Right lobe of liver (tissue), 6 donors: ENCODE measurements around the gene OR52M1. TPM values are rescaled to one million over a fixed set of nuclear protein-coding genes. Genes with fewer than 3 reads are reported as not detected.

Experiments used
- ATAC-seq, 4 donors: fragments of 200-7000 bp; cut with Tn5 transposase; one replicate each; pipeline ENCODE4 v1.9.1; 2020; ENCODE audit warnings: mild to moderate bottlenecking in 4 of 4, moderate library complexity in 4 of 4
- DNase-seq, 3 donors: peaks; one replicate each; pipeline ENCODE4 v3.0.0-alpha.2; 2020
- H3K27ac ChIP-seq, 3 donors: fragments of 200-600 bp; one replicate each; pipeline ENCODE4 v1.8.0; 2022
- H3K27me3 ChIP-seq, 2 donors: fragments of 200-600 bp; one replicate each; pipeline ENCODE4 v1.8.0; 2022
- H3K36me3 ChIP-seq, 4 donors: fragments of 200-600 bp; sonication (generic) in 1 of 4; one replicate each; pipeline versions ENCODE4 v1.5.1 to v1.8.0; 2017 to 2022; ENCODE audit warnings: control low read depth in 1 of 4
- H3K4me1 ChIP-seq, 4 donors: fragments of 200-600 bp; sonication (generic) in 1 of 4; one replicate each; pipeline versions ENCODE4 v1.5.1 to v1.8.0; 2017 to 2022; ENCODE audit warnings: control low read depth in 1 of 4
- H3K4me3 ChIP-seq, 3 donors: fragments of 200-600 bp; one replicate each; pipeline ENCODE4 v1.8.0; 2022
- H3K9me3 ChIP-seq, 4 donors: fragments of 200-600 bp; sonication (generic) in 1 of 4; one replicate each; pipeline versions ENCODE4 v1.5.1 to v1.8.0; 2017 to 2022; ENCODE audit warnings: control low read depth in 1 of 4
- POLR2A ChIP-seq: fragments of 450-650 bp; IDR thresholded peaks from one replicate; pipeline ENCODE4 v1.6.1; 2017; ENCODE audit warnings: antibody characterized with exemption, mild to moderate bottlenecking
- WGBS: methylation state at CpG from one replicate; pipeline ENCODE4 v1.1.6; 2018; ENCODE audit warnings: low coverage, low lambda C conversion rate; ENCODE audit not compliant: insufficient coverage; ENCODE audit errors: missing lambda C conversion rate; 5-methylcytosine and 5-hydroxymethylcytosine counted together
- intact Hi-C, 2 donors: fragments of 100-400 bp; cut with DNase I; formaldehyde crosslinking; loops; one replicate each; pipeline versions ENCODE4 v1.11.2 to v1.14.1; 2022
- total RNA-seq, 6 experiments: library from RNA; depleted of rRNA in 2 of 6; stranded (reverse); fragments of >200 nt in 2 of 6; fragmentation: NEBNext Ultra II Directional in 3 of 6; extraction: Animal tissue kit (Norgen Biotek cat#: 25700) in 3 of 6; gene quantifications; one replicate each; pipeline versions ENCODE4 v1.1.0 to v1.2.4, GENCODE V29; 2016 to 2023
- TF ChIP-seq, protein P1 (sequence below), 4 donors: fragments of 200-600 bp in 3 of 4; fragments of 450-650 bp in 1 of 4; IDR thresholded peaks; one replicate each; pipeline versions ENCODE4 v1.5.1 to v1.8.0; 2016 to 2022; ENCODE audit warnings: antibody characterized with exemption in 4 of 4, mild to moderate bottlenecking in 2 of 4
- donor health status: DM: no; HTN: yes; CAD: no.
- donor health status: DM: no; HTN: no; CAD: no.
- donor health status: DM: no; HTN: no; CAD: no.
- donor health status: DM: no; HTN: yes; CAD: no.
- donor health status: DM: no; HTN: yes; CAD: no.

The OR52M1 gene
- total RNA-seq, 6 experiments from 2014 or later = not detected

DNA sequence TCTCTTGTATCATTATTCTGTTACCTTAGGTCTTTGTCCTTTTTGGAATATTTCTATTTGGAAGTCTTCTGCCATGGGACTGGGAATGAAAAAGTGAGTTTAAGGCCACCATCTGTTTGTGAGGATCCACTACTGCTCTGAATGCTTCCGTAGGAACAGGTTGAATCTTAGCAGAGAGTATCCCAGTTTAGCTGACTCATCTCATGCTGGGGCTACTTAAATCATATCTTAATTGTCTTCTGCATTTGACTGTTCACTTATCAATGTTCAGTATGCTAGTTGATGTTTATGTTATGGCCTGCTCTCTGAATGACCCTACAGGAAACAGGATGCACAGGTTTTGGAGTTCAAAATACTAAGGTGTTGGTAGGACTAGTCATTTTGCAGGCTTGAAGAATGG, 35.1 kb downstream of the OR52M1 start:
- no peaks in the 10 kb centered on the region for H3K4me1 ChIP-seq
- WGBS = 50% methylated on average over 1 of the region's 1 CpG
- H3K27ac ChIP-seq = no peak overlapping the region
- no peak for ATAC-seq
- DNase-seq = no peak
- intact Hi-C loops = no loop called here
- H3K27me3 ChIP-seq = no peaks in the 10 kb centered on the region
- H3K4me3 ChIP-seq = no peak overlapping the region
- TF ChIP-seq, protein P1, sequence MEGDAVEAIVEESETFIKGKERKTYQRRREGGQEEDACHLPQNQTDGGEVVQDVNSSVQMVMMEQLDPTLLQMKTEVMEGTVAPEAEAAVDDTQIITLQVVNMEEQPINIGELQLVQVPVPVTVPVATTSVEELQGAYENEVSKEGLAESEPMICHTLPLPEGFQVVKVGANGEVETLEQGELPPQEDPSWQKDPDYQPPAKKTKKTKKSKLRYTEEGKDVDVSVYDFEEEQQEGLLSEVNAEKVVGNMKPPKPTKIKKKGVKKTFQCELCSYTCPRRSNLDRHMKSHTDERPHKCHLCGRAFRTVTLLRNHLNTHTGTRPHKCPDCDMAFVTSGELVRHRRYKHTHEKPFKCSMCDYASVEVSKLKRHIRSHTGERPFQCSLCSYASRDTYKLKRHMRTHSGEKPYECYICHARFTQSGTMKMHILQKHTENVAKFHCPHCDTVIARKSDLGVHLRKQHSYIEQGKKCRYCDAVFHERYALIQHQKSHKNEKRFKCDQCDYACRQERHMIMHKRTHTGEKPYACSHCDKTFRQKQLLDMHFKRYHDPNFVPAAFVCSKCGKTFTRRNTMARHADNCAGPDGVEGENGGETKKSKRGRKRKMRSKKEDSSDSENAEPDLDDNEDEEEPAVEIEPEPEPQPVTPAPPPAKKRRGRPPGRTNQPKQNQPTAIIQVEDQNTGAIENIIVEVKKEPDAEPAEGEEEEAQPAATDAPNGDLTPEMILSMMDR (IDR thresholded peaks at IDR 0.05) = no peak
- no peak for TF ChIP-seq POLR2A
- no peaks in the 10 kb centered on the region for H3K9me3 ChIP-seq
- H3K36me3 ChIP-seq = no peaks in the 10 kb centered on the region

DNA sequence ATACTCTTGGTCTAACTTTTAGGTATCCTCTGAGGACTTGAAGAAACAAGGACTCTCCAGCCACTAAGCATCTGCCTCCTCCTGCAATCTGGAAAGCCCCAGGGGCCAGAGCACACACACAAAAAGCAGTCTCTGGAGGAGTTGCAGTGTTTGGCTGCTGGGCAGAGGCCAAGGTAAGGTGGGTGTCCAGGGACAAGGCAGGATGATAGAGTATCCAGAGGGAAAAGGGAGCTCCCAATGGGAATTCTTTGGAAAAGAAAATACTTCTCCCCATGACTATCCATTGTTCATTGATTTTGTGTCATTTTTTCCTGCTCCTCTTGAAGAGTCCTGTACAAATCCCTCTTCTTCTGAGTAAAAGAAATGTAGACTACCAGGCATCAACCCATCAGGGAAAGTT, 36.5 kb downstream of the OR52M1 start, which contains the start of gene OR52I2:
Gene OR52I2, plus strand, starts transcription at position 301 of the 400 bp plus-strand sequence.
- intact Hi-C loops = no loop called here
- no peak within 1 kb of the TSS for H3K27ac ChIP-seq
- ATAC-seq (no peak), DNase-seq (no peak)
- no peaks in the 10 kb centered on the region for H3K27me3 ChIP-seq
- H3K4me1 ChIP-seq = no peaks in the 10 kb centered on the region
- H3K9me3 ChIP-seq = no peaks in the 10 kb centered on the region
- H3K36me3 ChIP-seq = no peaks in the 10 kb centered on the region
- no peak within 1 kb of the TSS for H3K4me3 ChIP-seq
- TF ChIP-seq, protein P1 (IDR thresholded peaks at IDR 0.05) = no peak
- no peak for TF ChIP-seq POLR2A

DNA sequence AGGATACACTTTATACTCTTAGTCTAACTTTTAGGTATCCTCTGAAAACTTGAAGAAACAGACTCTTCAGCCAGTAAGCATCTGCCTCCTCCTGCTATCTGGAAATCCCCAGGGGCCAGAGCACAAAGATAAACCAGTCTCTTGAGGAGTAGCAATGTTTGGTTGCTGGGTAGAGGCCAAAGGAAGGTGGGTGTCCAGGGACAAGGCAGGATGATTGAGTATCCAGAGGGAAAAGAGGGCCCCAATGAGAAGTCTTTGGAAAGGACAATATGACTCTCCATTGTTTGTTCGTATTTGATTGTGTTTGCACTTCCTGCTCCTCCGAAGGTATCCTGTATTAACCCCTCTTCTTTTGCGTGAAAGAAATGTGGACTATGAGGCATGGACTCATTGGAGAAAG, 44.0 kb downstream of the OR52M1 start:
- no peaks in the 10 kb centered on the region for H3K9me3 ChIP-seq
- no peak for ATAC-seq
- no peak for TF ChIP-seq POLR2A
- TF ChIP-seq, protein P1 (IDR thresholded peaks at IDR 0.05) = no peak
- 41% methylated on average over 3 of the region's 3 CpGs for WGBS
- no peaks in the 10 kb centered on the region for H3K4me1 ChIP-seq
- no peak for DNase-seq
- H3K4me3 ChIP-seq = no peak overlapping the region
- H3K27me3 ChIP-seq = no peaks in the 10 kb centered on the region
- intact Hi-C loops = no loop called here
- no peak overlapping the region for H3K27ac ChIP-seq
- no peaks in the 10 kb centered on the region for H3K36me3 ChIP-seq

DNA sequence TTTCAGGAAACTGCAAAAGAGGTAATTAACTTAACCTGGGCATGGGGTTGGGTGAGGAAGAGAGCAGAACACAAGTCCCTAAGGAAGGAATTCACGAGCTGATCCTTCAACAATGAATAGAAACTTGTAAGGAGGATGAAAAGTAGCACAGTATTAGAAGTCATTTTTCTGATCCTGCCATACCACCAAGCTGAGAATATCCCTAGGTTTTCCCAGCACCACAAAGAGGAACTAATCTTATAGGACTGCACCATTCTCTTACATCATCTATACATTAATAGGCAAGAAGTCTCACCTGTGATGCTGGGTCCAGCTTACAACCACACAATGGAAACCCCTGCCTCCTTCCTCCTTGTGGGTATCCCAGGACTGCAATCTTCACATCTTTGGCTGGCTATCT, 48.7 kb downstream of the OR52M1 start, which contains the start of gene OR52I1:
Gene OR52I1, plus strand, starts transcription at position 301 of the 400 bp plus-strand sequence. Its CDS starts 0 bp downstream, at position 301.
- H3K27ac ChIP-seq = no peak within 1 kb of the TSS
- no peak within 1 kb of the TSS for H3K4me3 ChIP-seq
- no peak for TF ChIP-seq POLR2A
- TF ChIP-seq, protein P1 (IDR thresholded peaks at IDR 0.05) = no peak
- ATAC-seq (no peak), DNase-seq (no peak)
- no peaks in the 10 kb centered on the region for H3K4me1 ChIP-seq
- H3K27me3 ChIP-seq = no peaks in the 10 kb centered on the region
- 91% methylated on average over 1 of the region's 1 CpG for WGBS
- no peaks in the 10 kb centered on the region for H3K9me3 ChIP-seq
- intact Hi-C loops = no loop called here
- peaks cover 0 to 3% (median 0%) of the 10 kb centered on the region in 4 donors for H3K36me3 ChIP-seq

Other genes with a start within 250 kb of the OR52M1 start
- not detected for gene OR52B4, start 176.8 kb upstream of the OR52M1 start, total RNA-seq
- gene TRIM21, start 151.5 kb upstream of the OR52M1 start, total RNA-seq = 10 to 100 TPM in 4 of 6 experiments, 1 to 10 TPM in 2; 5.8 to 19.4 (median 10.4) TPM
- gene OR52K2, start 95.9 kb upstream of the OR52M1 start, total RNA-seq = not detected
- gene OR52K1, start 62.5 kb upstream of the OR52M1 start, total RNA-seq = under 1 TPM in 1 of 6 experiments, not detected in 5; 0.07 TPM
- gene OR52I2, start 36.6 kb downstream of the OR52M1 start, total RNA-seq = not detected
- gene OR52I1, start 48.8 kb downstream of the OR52M1 start, total RNA-seq = not detected
- gene TRIM68, start 63.0 kb downstream of the OR52M1 start, total RNA-seq = 1 to 10 TPM; 3.3 to 8.6 (median 5.8) TPM
- gene OR51D1, start 92.3 kb downstream of the OR52M1 start, total RNA-seq = not detected
- gene OR51E1, start 98.8 kb downstream of the OR52M1 start, total RNA-seq = not detected
- gene OR51E2, start 152.7 kb downstream of the OR52M1 start, total RNA-seq = not detected
- gene MMP26, start 159.6 kb downstream of the OR52M1 start, total RNA-seq = not detected
- gene OR51F1, start 224.7 kb downstream of the OR52M1 start, total RNA-seq = not detected